Activated CD4-positive, alpha-beta T cell treated with anti-CD3 and anti-CD28 coated beads for 4 hours (primary cell): ENCODE data around the gene RHOD.

Experiments
- DNase-seq, 2 donors: peaks; one replicate each; pipeline ENCODE4 v3.0.0-alpha.2; 2020

The RHOD gene

DNA sequence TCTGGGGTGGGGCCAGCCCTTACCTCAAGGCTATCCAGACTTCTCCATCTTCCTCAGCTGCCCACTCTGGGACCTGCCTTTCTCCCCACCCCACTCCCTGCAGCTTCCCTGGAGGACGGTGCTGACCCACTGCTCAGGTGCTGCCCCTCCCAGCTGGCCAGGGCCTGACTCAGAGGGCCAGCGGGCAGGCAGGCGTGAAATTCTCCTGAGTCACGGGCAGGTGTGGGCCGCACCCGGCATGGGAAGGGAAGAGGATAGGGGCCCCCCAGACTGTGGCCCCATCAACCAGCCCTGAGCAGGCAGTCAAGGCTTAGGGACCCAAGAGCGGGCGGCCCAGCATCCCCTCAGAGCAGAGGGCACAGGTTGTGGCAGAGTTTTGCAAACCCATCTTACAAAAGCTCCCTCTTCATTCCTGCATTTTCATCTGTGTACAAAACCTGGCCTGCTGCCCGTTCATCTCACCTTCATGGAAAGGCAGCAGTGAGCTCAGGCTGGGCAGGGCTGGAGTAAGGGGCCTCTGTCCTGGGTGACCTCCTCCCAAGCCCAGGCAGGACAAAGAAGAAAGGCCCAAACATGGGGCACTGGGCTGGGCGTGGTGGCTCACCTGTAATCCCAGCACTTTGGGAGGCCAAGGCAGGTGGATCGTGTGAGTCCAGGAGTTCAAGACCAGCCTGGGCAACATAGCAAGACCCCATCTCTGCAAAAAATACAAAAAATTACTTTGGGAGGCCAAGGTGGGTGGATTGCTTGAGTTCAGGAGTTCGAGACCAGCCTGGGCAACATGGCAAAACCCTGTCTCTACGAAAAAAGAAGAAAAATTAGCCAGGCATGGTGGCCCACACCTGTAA is 6.1 kb downstream of the RHOD start:
- DNase-seq: no peak

DNA sequence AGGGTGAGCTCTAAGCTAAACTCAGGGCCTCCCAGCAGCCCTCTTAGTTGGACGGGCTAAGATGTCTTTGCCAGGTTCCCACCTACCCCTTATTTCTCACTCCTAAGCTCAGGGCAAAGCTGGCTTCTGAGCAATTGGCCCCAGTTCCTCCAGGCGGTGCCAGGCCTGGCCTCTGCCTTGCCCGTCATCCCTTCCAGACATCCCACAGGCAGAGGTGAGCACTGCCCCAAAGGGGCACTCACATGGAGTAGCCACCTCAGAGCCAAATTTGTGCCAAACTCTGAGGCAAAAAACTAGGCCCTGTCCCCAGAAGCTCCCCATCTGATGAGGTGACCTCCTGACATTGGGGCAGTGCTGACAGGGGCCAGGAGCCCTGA is 9.7 kb downstream of the RHOD start:
- DNase-seq: no peak

- peak; percentile 63 to 69 for DNase-seq
Observed at GRCh38 chr11:67071420-67072284, 15.0 kb downstream of the RHOD start.

DNA sequence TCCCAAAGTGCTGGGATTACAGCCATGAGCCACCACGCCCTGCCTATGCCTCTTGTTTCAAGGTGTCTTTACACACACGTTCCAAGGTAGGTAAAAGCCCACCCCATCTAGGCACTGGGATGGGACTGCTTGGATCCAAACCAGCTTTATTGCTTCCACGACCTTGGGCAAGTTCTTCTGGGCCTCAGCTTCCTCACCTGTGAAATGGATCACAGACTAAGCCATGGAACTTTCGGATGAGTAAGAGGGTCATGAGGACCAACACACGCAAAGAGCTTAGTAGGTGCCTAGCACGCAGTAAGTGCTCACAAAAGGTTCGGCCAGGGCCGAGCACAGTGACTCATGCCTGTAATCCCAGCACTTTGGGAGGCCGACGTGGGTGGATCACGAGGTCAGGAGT is 15.6 kb downstream of the RHOD start:
- no peak for DNase-seq

DNA sequence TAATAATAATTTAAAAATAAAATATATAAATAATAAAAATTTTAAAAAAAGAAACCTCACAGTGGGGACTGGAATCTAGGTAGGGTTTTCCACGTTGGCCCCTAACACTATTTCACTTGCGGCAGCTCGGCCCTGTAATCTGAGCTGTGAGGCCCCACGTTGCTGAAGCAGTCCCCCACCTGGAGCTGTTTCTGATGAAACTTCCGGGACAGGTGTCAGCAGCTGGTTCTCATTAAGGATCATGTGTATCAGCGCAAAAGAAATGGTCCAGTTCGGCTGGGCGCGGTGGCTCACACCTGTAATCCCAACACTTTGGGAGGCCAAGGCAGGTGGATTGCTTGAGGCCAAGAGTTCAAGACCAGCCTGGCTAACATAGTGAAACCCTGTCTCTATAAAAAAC is 17.3 kb downstream of the RHOD start:
- no peak for DNase-seq

- no peak for DNase-seq
Observed at GRCh38 chr11:67076202-67076601, 19.6 kb downstream of the RHOD start.

- DNase-seq: no peak
Observed at GRCh38 chr11:67079065-67079705, 22.5 kb downstream of the RHOD start.

DNA sequence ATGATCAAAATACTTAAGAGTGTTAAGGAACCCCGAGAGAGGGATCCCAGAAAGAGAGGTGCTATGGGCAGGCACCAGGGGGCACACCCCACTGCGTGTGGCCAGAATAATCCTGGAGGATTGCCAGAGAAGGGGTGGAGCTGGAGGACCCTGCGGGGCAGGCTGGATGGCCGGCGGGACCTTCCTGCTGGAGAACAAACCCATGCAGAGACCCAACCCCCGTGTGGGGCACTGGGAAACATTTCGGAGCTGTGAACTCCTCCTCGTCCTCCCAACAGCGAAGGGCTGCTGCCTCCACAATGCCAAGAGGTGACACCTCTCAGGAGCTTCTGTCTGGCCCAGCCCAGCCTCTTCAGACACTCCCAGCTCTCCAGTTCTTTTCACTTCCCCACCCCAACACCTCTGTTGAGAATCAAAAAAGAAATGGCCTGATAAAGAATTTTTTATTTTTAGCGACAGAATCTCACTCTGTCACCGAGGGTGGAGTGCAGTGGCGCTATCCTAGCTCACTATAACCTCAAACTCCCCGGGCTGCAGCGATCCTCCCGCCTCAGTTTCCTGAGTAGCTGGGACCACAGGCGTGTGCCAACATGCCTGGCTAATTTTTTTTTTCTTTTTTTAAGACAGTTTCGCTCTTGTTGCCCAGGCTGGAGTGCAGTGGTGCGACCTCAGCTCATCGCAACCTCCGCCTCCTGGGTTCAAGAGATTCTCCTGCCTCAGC is 25.6 kb downstream of the RHOD start:
- DNase-seq: no peak

GRCh38 chr11:67083786-67084366 is 27.2 kb downstream of the RHOD start:
- DNase-seq: no peak

DNA sequence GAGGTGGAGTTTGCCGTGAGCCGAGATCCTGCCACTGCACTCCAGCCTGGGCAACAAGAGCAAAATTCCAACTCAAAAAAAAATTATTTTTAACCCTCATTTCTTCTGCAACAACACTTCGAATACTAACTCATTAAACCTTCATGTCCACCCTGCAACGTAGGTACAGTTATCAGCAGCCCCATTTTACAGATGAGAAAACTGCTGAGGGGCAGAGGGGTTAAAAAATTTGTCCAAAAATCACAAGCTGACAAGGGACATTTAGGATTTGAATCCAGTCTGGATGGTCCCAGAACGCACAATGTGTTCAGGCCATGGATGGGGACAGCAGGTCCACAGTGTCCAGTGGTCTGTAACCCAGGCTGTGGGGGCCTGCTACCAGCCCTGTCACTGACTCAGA is 29.0 kb downstream of the RHOD start:
- DNase-seq: no peak

DNA sequence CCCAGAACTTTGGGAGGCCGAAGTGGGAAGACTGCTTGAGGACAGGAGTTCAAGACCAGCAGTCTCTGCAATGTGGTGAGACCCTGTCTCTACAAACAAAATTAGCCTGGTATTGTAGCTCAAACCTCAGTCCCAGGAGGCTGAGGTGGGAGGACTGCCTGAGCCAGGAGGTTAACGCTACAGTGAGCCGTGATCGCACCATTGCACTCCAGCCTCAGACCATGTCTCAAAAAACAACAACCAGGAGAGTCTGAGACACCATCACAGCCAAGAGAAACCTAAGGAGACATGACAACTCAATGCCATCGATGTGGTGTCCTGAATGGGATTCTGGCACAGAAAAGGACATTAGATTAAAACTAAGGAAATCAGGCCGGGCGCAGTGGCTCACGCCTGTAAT is 34.1 kb downstream of the RHOD start:
- no peak for DNase-seq

GRCh38 chr11:67095214-67095507 is 38.5 kb downstream of the RHOD start:
- no peak for DNase-seq

DNA sequence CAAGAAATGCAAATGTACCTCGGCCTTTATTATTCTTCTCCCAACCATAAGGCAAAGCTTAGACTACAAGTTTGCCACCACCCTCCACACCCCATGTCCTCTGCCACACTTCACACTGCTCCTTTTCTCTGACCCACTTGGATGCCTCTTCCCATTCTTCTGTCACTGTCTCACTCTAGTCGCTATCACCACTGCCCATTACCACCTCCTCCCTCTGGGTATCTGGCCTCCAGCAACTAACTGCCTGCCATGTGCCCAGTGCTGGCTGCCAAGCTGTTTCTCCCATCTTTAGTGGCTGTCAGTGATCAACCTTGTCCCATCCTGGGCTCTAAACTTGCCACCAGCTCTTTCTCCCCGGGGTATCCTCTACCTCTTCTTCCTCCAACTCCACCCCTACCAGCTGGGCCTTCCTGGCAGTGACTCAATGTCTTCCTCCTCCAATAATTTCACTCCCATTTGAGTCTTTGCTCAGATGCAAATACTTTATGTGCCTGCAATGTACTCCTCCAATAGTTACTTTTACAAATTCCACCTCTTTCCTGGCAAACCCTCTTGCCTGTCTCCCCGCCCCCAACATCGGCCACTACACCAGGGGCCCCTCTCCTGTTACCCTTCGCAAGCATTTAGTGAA is 42.3 kb downstream of the RHOD start:
- DNase-seq: no peak

GRCh38 chr11:67099831-67100324 is 43.2 kb downstream of the RHOD start:
- no peak for DNase-seq

GRCh38 chr11:67102664-67103063 is 46.0 kb downstream of the RHOD start:
- DNase-seq: no peak

DNA sequence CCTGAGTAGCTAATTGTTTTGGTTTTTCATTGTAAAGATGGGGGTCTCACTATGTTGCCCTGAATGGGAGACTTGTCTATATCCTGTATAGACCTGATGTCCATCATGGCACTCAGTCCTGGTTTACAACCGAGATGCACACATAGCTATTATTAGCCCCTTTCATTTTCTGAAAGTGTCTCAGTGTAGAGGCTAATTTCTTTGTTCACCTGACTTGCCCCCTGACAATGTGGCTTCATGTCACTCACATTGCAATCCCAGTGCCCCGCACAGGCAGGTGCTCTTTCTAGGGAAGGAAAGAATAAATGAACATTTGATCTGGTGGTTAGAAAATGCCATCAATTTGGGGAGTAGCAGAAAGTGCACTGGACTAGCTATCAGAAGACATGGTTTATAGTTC is 49.3 kb downstream of the RHOD start:
- DNase-seq: no peak

GRCh38 chr11:67111261-67111660 is 54.6 kb downstream of the RHOD start:
- DNase-seq: no peak

DNA sequence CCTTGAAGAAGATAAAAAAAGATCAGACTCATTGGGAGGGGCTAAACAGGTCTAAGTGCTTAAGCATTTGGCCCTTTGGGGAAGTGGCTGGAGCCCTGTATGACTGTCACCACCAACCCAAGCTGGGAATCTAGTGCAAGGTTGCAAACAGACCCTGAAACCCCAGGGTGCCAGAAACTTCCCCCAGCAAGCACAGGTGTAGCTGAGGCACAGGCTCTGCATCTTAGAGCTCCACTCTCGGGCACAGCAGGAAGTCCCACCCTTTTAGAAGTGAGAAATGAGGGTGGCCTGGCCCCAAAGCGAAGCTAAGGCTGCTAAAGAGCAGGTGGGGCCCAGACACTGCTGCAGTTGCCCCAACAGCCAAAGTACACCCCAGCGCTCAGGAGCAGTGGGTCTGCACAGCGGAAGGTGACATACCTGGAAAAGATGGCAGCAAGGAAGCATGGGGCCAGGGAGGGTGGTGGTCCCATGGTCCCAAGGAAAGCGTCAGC is 56.6 kb downstream of the RHOD start:
- no peak for DNase-seq

DNA sequence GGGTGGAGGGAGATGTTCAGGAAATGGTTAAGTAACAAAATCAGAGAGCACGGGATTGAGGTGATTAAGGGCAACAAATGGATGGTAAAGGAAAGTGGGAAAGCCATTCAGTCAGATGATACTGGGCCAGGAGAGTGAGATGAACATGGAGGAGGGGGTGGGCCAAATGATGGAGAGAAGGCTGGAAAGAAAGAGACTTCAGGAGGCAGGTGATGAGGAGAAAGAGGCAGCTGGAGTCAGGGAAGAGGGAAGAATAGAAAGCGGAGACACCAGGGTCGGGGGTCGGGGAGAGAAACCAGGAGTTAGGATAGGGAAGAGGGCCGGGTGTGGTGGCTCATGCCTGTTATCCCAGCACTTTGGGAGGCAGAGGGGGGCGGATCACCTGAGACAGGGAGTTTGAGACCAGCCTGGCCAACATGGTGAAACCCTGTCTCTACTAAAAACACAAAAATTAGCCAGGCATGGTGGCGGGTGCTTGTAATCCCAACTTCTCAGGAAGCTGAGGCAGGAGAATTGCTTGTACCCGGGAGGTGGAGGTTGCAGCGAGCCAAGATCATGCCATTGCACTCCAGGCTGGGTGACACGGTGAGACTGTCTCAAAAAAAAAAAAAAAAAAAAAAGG is 57.7 kb downstream of the RHOD start:
- no peak for DNase-seq

- DNase-seq: no peak
Observed at GRCh38 chr11:67116758-67117105, 60.1 kb downstream of the RHOD start.

- DNase-seq: no peak
Observed at GRCh38 chr11:67117176-67117575, 60.5 kb downstream of the RHOD start.
